ENCODE measurements around the gene RAVER1. TPM values are rescaled to one million over a fixed set of nuclear protein-coding genes. Genes with fewer than 3 reads are reported as not detected.
"Not testable (repeated sequence)": the region's sequence is repeated elsewhere in the genome, so short reads cannot be mapped to it uniquely, and the experiment has no call there.

RAVER1 gene
- total RNA-seq, 2 donors from 2014 or later: 67.1 to 101 TPM

- H3K36me3 ChIP-seq: no peaks in the 10 kb centered on the region
These were observed 49.8 kb downstream of the RAVER1 start for GRCh38 chr19:10283301-10284064.

GRCh38 chr19:10282043-10282442, 51.3 kb downstream of the RAVER1 start:
- H3K36me3 ChIP-seq; H3K27me3 ChIP-seq; H3K9me3 ChIP-seq; H3K9ac ChIP-seq (ENCODE audit: low read depth in 2 of 2, low read length in 2 of 2); H3K4me1 ChIP-seq; intact Hi-C loops (cut with DNase I); DNase-seq; H3K27ac ChIP-seq; H3K4me3 ChIP-seq: not testable (repeated sequence)

More at GRCh38 chr19:10283301-10284064, 49.8 kb downstream of the RAVER1 start:
- Histone ChIP-seq H3K9me3 (no peaks in the 10 kb centered on the region), H3K4me1 (peaks cover 9% of the 10 kb centered on the region), H3K27me3 (peaks cover 11% of the 10 kb centered on the region), H3K27ac (no peak overlapping the region), H3K9ac (ENCODE audit: low read depth in 2 of 2, low read length in 2 of 2) (no peak overlapping the region), H3K4me3 (no peak overlapping the region)
- intact Hi-C loops (cut with DNase I): no loop called here
- DNase-seq: no peak
- no peak for TF ChIP-seq CTCF (IDR thresholded peaks at IDR 0.05)

- no peak for TF ChIP-seq CTCF (IDR thresholded peaks at IDR 0.05)
- H3K4me1 ChIP-seq: peaks cover 3% of the 10 kb centered on the region
- no peaks in the 10 kb centered on the region for H3K27me3 ChIP-seq
- no peaks in the 10 kb centered on the region for H3K36me3 ChIP-seq
- DNase-seq: no peak
- H3K9me3 ChIP-seq: no peaks in the 10 kb centered on the region
- no peak overlapping the region for H3K27ac ChIP-seq
- no peak overlapping the region for H3K9ac ChIP-seq (ENCODE audit: low read depth in 2 of 2, low read length in 2 of 2)
- H3K4me3 ChIP-seq: no peak overlapping the region
- intact Hi-C loops (cut with DNase I): no loop called here
These were observed 53.4 kb downstream of the RAVER1 start for GRCh38 chr19:10279737-10280442.

GRCh38 chr19:10278935-10279334, 54.4 kb downstream of the RAVER1 start:
- no peak overlapping the region for H3K9ac ChIP-seq (ENCODE audit: low read depth in 2 of 2, low read length in 2 of 2)
- TF ChIP-seq CTCF (IDR thresholded peaks at IDR 0.05): no peak
- no peak for DNase-seq
- H3K36me3 ChIP-seq: no peaks in the 10 kb centered on the region
- H3K27me3 ChIP-seq: no peaks in the 10 kb centered on the region
- H3K4me3 ChIP-seq: no peak overlapping the region
- H3K4me1 ChIP-seq: peaks cover 9% of the 10 kb centered on the region
- intact Hi-C loops (cut with DNase I): no loop called here
- no peak overlapping the region for H3K27ac ChIP-seq
- H3K9me3 ChIP-seq: no peaks in the 10 kb centered on the region

- no peaks in the 10 kb centered on the region for H3K36me3 ChIP-seq
- H3K27me3 ChIP-seq: no peaks in the 10 kb centered on the region
- H3K4me1 ChIP-seq: peaks cover 9% of the 10 kb centered on the region
- H3K9ac ChIP-seq (ENCODE audit: low read depth in 2 of 2, low read length in 2 of 2): no peak overlapping the region
- no peak overlapping the region for H3K4me3 ChIP-seq
- no peaks in the 10 kb centered on the region for H3K9me3 ChIP-seq
- no peak overlapping the region for H3K27ac ChIP-seq
- intact Hi-C loops (cut with DNase I): no loop called here
- TF ChIP-seq CTCF (IDR thresholded peaks at IDR 0.05): no peak
- no peak for DNase-seq
These were observed 55.3 kb downstream of the RAVER1 start for GRCh38 chr19:10277795-10278589.
